ENCODE results near the gene MADCAM1.

MADCAM1 gene

GRCh38 chr19:489418-490196 lies 6.7 kb upstream of the MADCAM1 start:
- Histone ChIP-seq H3K36me3 (ENCODE audit: control insufficient read depth, insufficient read depth, low read length) (no peaks in the 10 kb centered on the region), H3K27me3 (replicated peaks; ENCODE audit: control insufficient read depth, insufficient read depth, low read length, poor library complexity, severe bottlenecking) (no peaks in the 10 kb centered on the region), H3K9me3 (ENCODE audit: control insufficient read depth, low read length) (no peaks in the 10 kb centered on the region), H3K4me1 (ENCODE audit: control insufficient read depth, insufficient read depth, low read length, poor library complexity, severe bottlenecking) (peaks cover 6% of the 10 kb centered on the region), H3K27ac (ENCODE audit: insufficient read depth, low read length, poor library complexity, severe bottlenecking) (peak overlapping the region; percentile 84), H3K4me3 (ENCODE audit: insufficient read depth, low read depth, low read length, poor library complexity, severe bottlenecking) (peak overlapping the region; percentile 86)
- no peak for DNase-seq

GRCh38 chr19:491146-491741 lies 5.0 kb upstream of the MADCAM1 start:
- H3K36me3 ChIP-seq (ENCODE audit: control insufficient read depth, insufficient read depth, low read length) = no peaks in the 10 kb centered on the region
- no peaks in the 10 kb centered on the region for H3K9me3 ChIP-seq (ENCODE audit: control insufficient read depth, low read length)
- no peak overlapping the region for H3K27ac ChIP-seq (ENCODE audit: insufficient read depth, low read length, poor library complexity, severe bottlenecking)
- H3K4me1 ChIP-seq (ENCODE audit: control insufficient read depth, insufficient read depth, low read length, poor library complexity, severe bottlenecking) = peaks cover 15% of the 10 kb centered on the region
- no peaks in the 10 kb centered on the region for H3K27me3 ChIP-seq (replicated peaks; ENCODE audit: control insufficient read depth, insufficient read depth, low read length, poor library complexity, severe bottlenecking)
- peak in 1 of 3 donors; percentile 25 for DNase-seq
- H3K4me3 ChIP-seq (ENCODE audit: insufficient read depth, low read depth, low read length, poor library complexity, severe bottlenecking) = no peak overlapping the region

DNA sequence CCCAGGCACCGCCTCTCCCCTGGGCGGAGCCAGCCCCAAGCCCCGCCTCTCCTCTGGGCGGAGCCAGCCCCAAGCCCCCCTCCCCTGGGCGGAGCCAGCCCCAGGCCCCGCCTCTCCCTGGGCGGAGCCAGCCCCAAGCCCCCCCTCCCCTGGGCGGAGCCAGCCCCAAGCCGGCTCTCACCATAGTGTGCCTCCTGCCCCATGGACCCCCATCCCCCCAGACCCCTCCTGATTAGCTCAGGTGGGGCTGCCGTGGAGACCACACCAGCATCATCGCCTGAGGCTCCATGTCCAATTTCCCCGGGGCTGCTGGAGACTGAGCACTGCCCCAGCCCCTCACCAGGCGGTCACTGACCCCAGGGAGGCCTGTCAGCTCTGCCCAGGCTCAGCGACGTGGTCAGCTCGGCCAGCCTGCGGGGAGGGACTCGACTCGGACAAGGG lies 4.2 kb upstream of the MADCAM1 start:
- no peak overlapping the region for H3K27ac ChIP-seq (ENCODE audit: insufficient read depth, low read length, poor library complexity, severe bottlenecking)
- H3K36me3 ChIP-seq (ENCODE audit: control insufficient read depth, insufficient read depth, low read length) = no peaks in the 10 kb centered on the region
- no peaks in the 10 kb centered on the region for H3K9me3 ChIP-seq (ENCODE audit: control insufficient read depth, low read length)
- peak; percentile 24 to 56 (median 46) for DNase-seq
- H3K27me3 ChIP-seq (replicated peaks; ENCODE audit: control insufficient read depth, insufficient read depth, low read length, poor library complexity, severe bottlenecking) = peaks cover 4% of the 10 kb centered on the region
- H3K4me3 ChIP-seq (ENCODE audit: insufficient read depth, low read depth, low read length, poor library complexity, severe bottlenecking) = no peak overlapping the region
- peaks cover 19% of the 10 kb centered on the region for H3K4me1 ChIP-seq (ENCODE audit: control insufficient read depth, insufficient read depth, low read length, poor library complexity, severe bottlenecking)

- Histone ChIP-seq H3K4me1 (ENCODE audit: control insufficient read depth, insufficient read depth, low read length, poor library complexity, severe bottlenecking) (peaks cover 25% of the 10 kb centered on the region), H3K9me3 (ENCODE audit: control insufficient read depth, low read length) (no peaks in the 10 kb centered on the region), H3K27me3 (replicated peaks; ENCODE audit: control insufficient read depth, insufficient read depth, low read length, poor library complexity, severe bottlenecking) (peaks cover 13% of the 10 kb centered on the region), H3K27ac (ENCODE audit: insufficient read depth, low read length, poor library complexity, severe bottlenecking) (no peak overlapping the region), H3K36me3 (ENCODE audit: control insufficient read depth, insufficient read depth, low read length) (no peaks in the 10 kb centered on the region), H3K4me3 (ENCODE audit: insufficient read depth, low read depth, low read length, poor library complexity, severe bottlenecking) (no peak overlapping the region)
- no peak for DNase-seq
These were observed 2.7 kb upstream of the MADCAM1 start for GRCh38 chr19:493391-494170.

DNA sequence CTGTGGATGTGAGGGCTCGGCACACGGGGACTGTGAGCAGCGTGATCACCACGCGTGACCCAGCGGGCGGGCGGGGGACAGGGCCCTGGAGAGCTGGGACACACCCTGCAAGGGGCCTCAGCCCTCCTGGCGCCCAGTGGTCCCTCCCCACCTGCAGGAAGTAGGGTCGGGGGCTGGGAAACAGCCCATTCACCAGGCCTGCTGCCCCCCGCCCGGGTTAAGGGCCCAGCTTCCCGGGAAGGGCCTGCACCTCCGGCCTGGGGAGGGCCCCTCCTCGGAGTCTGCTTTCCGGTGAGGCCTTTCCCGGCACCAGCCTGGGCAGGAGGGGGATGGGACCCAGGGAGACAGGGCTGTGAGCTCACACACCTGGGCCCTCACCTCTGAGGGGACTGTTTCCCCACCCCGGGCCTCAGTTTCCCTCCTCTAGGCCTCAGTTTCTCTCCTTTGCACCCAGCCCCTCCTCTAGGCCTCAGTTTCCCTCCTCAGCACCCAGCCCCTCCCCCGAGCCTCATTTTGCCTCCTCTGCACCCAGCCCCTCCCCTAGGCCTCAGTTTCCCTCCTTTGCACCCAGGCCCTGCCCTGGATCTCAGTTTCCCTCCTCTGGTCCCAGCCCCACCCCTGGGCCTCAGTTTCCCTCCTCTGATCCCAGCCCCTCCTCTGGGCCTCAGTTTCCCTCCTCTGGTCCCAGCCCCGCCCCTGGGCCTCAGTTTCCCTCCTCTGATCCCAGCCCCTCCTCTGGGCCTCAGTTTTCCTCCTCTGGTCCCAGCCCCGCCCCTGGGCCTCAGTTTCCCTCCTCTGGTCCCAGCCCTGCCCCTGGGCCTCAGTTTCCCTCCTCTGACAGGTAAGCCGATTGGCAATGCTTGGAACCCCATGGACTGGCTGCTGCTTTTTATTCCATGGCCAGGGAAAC lies 1.9 kb upstream of the MADCAM1 start:
- H3K4me3 ChIP-seq (ENCODE audit: insufficient read depth, low read depth, low read length, poor library complexity, severe bottlenecking) = no peak overlapping the region
- DNase-seq = no peak
- H3K4me1 ChIP-seq (ENCODE audit: control insufficient read depth, insufficient read depth, low read length, poor library complexity, severe bottlenecking) = peaks cover 22% of the 10 kb centered on the region
- peaks cover 13% of the 10 kb centered on the region for H3K27me3 ChIP-seq (replicated peaks; ENCODE audit: control insufficient read depth, insufficient read depth, low read length, poor library complexity, severe bottlenecking)
- H3K9me3 ChIP-seq (ENCODE audit: control insufficient read depth, low read length) = no peaks in the 10 kb centered on the region
- H3K36me3 ChIP-seq (ENCODE audit: control insufficient read depth, insufficient read depth, low read length) = no peaks in the 10 kb centered on the region
- no peak overlapping the region for H3K27ac ChIP-seq (ENCODE audit: insufficient read depth, low read length, poor library complexity, severe bottlenecking)

GRCh38 chr19:495081-495401 lies 1.2 kb upstream of the MADCAM1 start:
- Histone ChIP-seq H3K36me3 (ENCODE audit: control insufficient read depth, insufficient read depth, low read length) (no peaks in the 10 kb centered on the region), H3K4me3 (ENCODE audit: insufficient read depth, low read depth, low read length, poor library complexity, severe bottlenecking) (no peak overlapping the region), H3K27me3 (replicated peaks; ENCODE audit: control insufficient read depth, insufficient read depth, low read length, poor library complexity, severe bottlenecking) (peaks cover 13% of the 10 kb centered on the region), H3K4me1 (ENCODE audit: control insufficient read depth, insufficient read depth, low read length, poor library complexity, severe bottlenecking) (peaks cover 18% of the 10 kb centered on the region), H3K27ac (ENCODE audit: insufficient read depth, low read length, poor library complexity, severe bottlenecking) (no peak overlapping the region), H3K9me3 (ENCODE audit: control insufficient read depth, low read length) (no peaks in the 10 kb centered on the region)
- no peak for DNase-seq

DNA sequence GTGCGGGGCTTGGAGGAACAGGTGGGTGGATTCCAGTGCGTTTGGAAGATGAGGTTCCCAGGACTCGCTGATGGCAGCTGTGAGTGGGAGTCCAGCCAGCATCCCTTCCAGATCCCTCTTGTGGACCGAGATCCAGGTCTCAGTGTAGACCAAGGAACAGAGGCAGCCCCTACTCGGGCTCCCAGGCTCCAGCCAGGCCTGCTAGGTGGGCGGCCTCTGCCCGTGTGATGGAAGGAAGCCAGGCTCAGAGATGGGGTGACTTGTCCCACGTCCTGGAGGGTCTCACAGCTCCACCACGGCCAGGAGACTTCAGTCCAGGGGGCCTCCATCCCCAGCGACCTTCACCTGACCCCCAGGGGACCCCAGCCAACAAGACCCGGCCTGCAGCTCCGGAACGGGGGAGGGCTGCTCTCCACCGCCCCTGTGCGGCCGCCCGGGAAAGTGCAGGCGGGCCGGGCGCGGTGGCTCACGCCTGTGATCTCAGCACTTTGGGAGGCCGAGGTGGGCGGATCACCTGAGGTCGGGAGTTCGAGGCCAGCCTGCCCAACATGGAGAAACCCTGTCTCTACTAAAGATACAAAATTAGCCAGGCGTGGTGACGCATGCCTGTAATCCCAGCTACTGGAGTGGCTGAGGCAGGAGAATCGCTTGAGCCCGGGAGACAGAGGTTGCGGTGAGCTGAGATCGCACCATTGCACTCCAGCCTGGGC lies 729 bp upstream of the MADCAM1 start:
- no peak overlapping the region for H3K4me3 ChIP-seq (ENCODE audit: insufficient read depth, low read depth, low read length, poor library complexity, severe bottlenecking)
- no peak overlapping the region for H3K27ac ChIP-seq (ENCODE audit: insufficient read depth, low read length, poor library complexity, severe bottlenecking)
- no peaks in the 10 kb centered on the region for H3K9me3 ChIP-seq (ENCODE audit: control insufficient read depth, low read length)
- H3K36me3 ChIP-seq (ENCODE audit: control insufficient read depth, insufficient read depth, low read length) = no peaks in the 10 kb centered on the region
- H3K4me1 ChIP-seq (ENCODE audit: control insufficient read depth, insufficient read depth, low read length, poor library complexity, severe bottlenecking) = peaks cover 18% of the 10 kb centered on the region
- peaks cover 13% of the 10 kb centered on the region for H3K27me3 ChIP-seq (replicated peaks; ENCODE audit: control insufficient read depth, insufficient read depth, low read length, poor library complexity, severe bottlenecking)
- DNase-seq = no peak

DNA sequence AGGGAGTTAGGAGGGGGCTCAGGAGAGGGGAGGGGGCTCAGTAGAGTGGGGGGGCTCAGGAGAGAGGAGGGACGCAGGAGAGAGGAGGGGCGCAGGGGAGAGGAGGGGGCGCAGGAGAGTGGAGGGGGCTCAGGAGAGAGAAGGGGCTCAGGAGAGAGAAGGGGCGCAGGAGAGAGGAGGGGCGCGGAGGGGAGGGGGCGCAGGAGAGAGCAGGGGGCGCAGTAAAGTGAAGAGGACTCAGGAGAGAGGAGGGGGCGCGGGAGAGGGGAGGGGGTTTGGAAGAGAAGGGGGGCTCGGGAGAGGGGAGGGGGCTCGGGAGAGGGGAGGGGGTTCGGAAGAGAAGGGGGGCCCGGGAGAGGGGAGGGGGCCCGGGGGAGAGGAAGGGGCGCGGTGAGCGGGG lies 700 bp downstream of the MADCAM1 start:
- DNase-seq = no peak

GRCh38 chr19:497491-497868 lies 1.2 kb downstream of the MADCAM1 start:
- peaks cover 13% of the 10 kb centered on the region for H3K27me3 ChIP-seq (replicated peaks; ENCODE audit: control insufficient read depth, insufficient read depth, low read length, poor library complexity, severe bottlenecking)
- H3K4me3 ChIP-seq (ENCODE audit: insufficient read depth, low read depth, low read length, poor library complexity, severe bottlenecking) = no peak overlapping the region
- no peak overlapping the region for H3K27ac ChIP-seq (ENCODE audit: insufficient read depth, low read length, poor library complexity, severe bottlenecking)
- no peaks in the 10 kb centered on the region for H3K36me3 ChIP-seq (ENCODE audit: control insufficient read depth, insufficient read depth, low read length)
- no peaks in the 10 kb centered on the region for H3K9me3 ChIP-seq (ENCODE audit: control insufficient read depth, low read length)
- H3K4me1 ChIP-seq (ENCODE audit: control insufficient read depth, insufficient read depth, low read length, poor library complexity, severe bottlenecking) = peaks cover 18% of the 10 kb centered on the region
- no peak for DNase-seq

More for the DNA sequence above, 700 bp downstream of the MADCAM1 start:
- Histone ChIP-seq H3K27ac (ENCODE audit: insufficient read depth, low read length, poor library complexity, severe bottlenecking) (no peak overlapping the region), H3K9me3 (ENCODE audit: control insufficient read depth, low read length) (no peaks in the 10 kb centered on the region), H3K36me3 (ENCODE audit: control insufficient read depth, insufficient read depth, low read length) (no peaks in the 10 kb centered on the region), H3K4me3 (ENCODE audit: insufficient read depth, low read depth, low read length, poor library complexity, severe bottlenecking) (no peak overlapping the region), H3K27me3 (replicated peaks; ENCODE audit: control insufficient read depth, insufficient read depth, low read length, poor library complexity, severe bottlenecking) (peaks cover 13% of the 10 kb centered on the region), H3K4me1 (ENCODE audit: control insufficient read depth, insufficient read depth, low read length, poor library complexity, severe bottlenecking) (peaks cover 18% of the 10 kb centered on the region)
